ENCODE measurements around the gene HOGA1.

HOGA1 gene

GRCh38 chr10:97580421-97581367, 3.5 kb upstream of the HOGA1 start:
- no peak for DNase-seq (ENCODE audit: low read depth)

DNA sequence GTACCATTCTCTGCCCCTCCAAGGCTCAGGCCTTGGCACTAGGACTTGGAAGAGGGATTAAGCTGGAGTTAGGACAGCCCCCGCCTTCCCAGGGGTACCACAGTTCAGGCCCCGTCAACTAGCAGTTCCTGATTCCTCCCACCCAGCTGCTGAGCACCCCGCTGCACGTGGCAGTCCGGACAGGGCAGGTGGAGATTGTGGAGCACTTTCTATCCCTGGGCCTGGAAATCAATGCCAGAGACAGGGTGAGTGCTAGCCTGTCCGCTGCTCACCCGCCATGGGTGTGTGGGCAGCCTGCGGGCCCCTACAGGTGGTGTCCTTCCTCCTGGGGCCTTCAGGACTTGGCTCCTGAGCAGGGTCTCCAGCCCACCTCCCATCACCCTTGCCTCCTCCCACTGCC, 2.0 kb upstream of the HOGA1 start:
- DNase-seq (ENCODE audit: low read depth), result no peak

GRCh38 chr10:97583476-97583875, 713 bp upstream of the HOGA1 start:
- DNase-seq (ENCODE audit: low read depth), result no peak

GRCh38 chr10:97584798-97585438, 729 bp downstream of the HOGA1 start:
- no peak for DNase-seq (ENCODE audit: low read depth)

GRCh38 chr10:97585439-97585811, 1.2 kb downstream of the HOGA1 start:
- no peak for DNase-seq (ENCODE audit: low read depth)

GRCh38 chr10:97587183-97587582, 3.0 kb downstream of the HOGA1 start:
- DNase-seq (ENCODE audit: low read depth), result no peak

- DNase-seq (ENCODE audit: low read depth), result no peak
Measured at GRCh38 chr10:97589479-97589878, 5.3 kb downstream of the HOGA1 start, which contains the start of gene C10orf62. C10orf62 (plus strand) TSS chr10:97589721; CDS start chr10:97589898, 177 bp downstream.

GRCh38 chr10:97590082-97590747, 6.0 kb downstream of the HOGA1 start:
- no peak for DNase-seq (ENCODE audit: low read depth)

DNA sequence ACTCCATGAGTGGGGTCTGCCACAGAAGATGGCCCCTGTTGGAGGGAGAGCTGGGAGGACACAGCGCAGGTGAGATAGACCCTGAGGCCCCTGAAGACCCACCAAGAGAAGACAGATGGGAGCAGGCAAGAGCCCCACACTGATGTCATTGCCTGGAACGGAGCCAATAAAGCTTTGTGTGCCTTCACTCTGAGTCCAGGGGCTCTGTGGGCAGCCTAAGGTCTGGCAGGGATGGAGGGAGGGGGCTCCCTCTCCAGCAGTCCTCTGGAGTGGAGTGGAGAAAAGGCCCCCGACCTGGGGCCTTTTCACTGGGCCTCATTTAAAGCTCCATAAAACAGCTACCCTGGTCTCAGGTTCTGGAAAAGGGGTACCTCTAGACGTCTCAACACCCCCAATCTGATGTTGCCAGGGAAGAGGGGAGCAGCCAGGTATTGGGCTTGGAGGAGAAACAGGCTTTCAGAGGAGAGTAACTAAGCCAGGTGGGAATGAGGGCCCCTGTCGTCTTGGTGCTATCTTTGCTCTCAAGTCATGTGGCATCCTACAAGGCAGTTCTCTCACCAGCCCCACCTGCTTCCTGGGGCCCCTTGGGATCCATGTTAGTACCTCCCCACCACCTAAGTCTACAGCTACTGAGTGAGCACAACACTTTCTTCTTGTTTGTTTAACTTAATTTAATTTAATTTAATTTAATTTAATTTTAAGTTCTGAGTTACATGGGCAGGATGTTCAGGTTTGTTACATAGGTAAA, 6.7 kb downstream of the HOGA1 start:
- DNase-seq (ENCODE audit: low read depth), result no peak

DNA sequence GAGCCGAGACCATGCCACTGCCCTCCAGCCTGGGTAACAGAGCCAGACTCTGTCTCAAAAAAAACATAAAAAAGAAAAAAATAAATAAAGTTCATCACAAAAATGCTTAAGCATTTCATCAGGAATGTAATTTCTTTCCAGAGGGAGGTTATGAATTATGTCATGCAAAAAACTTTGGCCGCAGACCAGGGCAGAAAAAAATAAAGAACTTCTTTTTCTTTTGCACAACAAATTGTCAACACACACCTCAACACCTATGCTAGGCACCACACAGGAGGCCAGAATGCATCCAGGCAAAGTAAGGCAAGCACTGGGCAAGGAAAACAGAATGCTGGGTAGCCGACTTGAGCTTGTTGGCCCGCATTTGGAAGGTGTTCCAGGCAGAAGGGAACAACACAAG, 9.2 kb downstream of the HOGA1 start:
- DNase-seq (ENCODE audit: low read depth), result no peak

DNA sequence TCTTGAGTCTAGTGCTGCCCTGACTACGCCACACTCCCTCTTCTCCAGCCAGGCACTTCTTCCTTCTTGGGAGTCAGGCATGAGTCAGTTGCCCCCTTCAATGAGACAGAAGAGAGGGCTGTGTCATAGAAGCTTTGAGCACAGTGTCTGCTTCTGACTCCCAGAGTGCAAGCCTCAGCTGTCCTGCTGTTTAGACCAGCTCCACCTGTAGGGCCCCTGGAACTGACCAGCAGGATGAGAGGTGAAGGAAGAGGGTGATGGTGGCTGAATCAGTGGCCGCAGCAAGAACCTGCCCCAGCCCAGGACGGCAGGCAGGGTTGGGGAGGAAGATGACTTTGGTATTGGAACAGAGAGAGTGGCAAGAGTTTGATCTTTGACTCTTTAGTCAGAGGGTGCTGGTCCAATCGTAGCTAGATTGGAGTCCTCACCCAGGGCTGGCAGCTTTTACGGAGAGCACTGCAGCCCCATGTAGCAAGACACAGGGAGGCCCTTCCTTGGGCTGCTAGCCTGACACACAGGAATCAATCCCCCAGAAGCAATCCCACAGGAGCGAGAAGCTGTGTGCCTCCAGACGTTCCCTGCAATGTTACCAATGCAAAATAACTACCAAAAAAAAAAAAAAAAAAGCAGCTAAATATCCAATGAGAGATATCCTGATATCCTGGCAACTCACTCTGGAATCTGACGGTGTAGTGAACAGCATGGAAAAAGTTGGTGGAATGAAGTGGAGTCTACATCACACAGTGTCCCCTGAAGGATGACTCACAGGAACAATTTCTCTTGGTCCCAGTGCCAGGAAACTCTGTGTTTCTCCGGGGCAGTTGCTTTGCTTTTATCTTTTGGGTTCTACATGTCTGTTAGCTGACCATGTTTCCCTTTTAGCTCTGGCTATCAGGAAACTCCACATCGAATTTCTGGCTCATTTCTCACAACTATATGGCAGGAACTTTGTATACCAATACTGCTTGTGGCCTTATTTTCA, 12.2 kb downstream of the HOGA1 start:
- DNase-seq (ENCODE audit: low read depth), result no peak

GRCh38 chr10:97597778-97598177, 13.6 kb downstream of the HOGA1 start:
- DNase-seq (ENCODE audit: low read depth), result no peak

- no peak for DNase-seq (ENCODE audit: low read depth)
Measured at GRCh38 chr10:97598407-97599271, 14.4 kb downstream of the HOGA1 start.

DNA sequence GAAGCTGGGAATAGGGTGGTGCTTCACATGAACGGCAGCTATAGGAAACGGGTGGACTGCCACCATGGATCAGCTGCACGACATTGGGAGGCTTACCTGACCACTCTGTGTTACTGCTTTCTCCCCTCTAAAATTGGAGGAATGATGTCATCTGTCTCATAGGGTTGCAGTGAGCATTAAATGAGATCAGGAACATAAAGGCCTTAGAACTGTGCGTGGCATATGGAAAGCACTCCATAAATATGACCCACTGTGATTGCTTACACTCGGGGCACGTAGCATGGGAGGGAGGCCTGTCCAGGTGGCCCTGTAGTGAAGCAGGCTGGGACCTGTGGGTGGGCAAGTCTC, 15.1 kb downstream of the HOGA1 start:
- DNase-seq (ENCODE audit: low read depth), result no peak

DNA sequence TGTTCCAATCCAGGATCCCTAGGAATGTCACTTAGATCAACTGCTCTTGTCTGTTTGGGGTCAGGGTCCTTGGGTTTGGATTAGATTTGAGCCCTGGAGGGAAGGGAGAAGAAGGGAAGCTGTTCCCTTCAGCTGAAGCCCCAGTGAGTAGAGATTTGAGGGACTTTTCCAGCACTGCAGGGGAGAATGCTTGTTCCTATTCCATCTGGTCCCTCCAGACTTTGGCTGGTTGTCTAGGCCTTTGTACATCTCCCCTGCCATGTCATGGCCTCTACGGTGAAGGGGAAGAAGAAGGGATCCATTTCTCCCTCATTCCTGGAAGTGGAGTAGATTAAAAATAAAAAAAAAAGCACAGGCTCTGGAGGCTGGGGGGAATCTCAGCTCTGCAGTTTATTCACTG, 16.4 kb downstream of the HOGA1 start:
- DNase-seq (ENCODE audit: low read depth), result no peak

DNA sequence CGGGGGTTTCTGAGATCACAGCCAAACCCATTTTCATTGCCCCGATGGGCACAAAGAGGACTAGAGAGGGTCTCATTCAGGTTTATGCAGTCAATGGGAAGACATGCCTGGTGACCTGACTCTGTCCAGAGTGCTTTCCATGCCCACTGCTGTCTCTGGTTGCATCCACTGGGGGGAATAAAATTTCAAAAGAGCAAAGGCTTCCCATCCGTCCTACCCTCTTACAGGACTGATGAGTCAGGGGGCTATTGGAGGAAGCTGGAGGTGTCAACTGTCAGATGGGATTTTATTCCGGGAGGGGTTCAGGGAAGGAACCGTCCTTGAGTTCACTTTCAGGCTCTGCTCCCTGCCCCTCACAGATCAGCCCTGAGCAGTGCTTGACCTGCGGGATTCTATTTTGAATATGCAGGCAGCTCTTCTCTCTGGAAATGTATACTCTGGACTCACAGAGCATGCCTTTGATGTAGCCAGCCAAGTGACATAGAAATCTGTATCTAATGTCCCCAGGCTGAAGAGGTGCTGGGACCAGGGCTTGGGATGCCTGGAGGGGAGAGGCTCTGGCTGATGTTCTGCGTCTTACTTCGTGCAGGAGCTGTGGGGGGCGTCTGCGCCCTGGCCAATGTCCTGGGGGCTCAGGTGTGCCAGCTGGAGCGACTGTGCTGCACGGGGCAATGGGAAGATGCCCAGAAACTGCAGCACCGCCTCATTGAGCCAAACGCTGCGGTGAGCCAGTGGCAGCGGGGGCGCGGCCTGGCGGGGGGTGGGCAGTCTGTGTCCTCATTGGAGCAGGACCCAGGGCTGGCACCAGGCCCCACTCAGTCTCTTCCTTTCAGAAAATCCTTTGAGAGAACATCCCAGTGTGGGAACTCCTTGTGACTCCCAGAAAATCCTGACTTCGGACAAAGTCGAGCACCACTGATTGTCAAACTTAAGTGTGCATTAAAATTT, 17.4 kb downstream of the HOGA1 start:
- DNase-seq (ENCODE audit: low read depth), result no peak

GRCh38 chr10:97607095-97607636, 23.0 kb downstream of the HOGA1 start:
- no peak for DNase-seq (ENCODE audit: low read depth)

DNA sequence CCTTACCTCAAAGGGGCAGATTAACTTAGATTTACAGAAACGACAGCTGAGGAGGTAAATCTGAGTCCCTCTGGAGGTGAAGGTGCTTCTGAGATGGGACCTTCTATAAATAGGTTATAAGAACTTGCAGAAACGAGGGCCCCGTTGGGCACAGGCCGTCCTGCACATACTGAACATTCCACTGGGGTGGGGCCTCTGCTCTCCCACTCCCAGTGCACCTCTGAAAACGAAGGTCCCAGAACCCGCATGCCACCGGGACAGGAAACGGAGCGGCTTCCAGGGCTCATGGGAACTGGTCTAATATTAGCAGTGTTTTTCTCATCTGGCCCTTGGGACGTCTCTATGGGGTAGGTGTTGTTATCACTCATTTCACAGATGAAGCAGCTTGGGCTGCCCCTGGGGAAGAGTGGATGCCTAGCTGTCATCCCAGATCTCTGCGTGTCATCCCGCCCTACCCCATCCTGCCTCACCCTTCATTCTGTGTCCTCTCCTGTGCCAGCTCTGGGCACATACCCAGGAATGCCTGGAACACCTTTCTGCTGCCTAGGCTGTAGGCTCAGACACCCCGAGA, 24.9 kb downstream of the HOGA1 start:
- DNase-seq (ENCODE audit: low read depth), result no peak

Measured in stimulated activated CD8-positive, alpha-beta memory T cell treated with anti-CD3 and anti-CD28 coated beads, Interleukin-15, amount 100 ng/mL, for 24 hours (primary cell).